Adrenal gland (tissue), 5 donors: ENCODE results near the gene SH2B3.
"Not testable (repeated sequence)": the region's sequence is repeated elsewhere in the genome, so short reads cannot be mapped to it uniquely, and the experiment has no call there.

Source experiments
- POLR2A ChIP-seq, 2 donors: fragments of 450-650 bp; IDR thresholded peaks; one replicate each; pipeline ENCODE4 v1.6.1; 2017; ENCODE audit warnings: antibody characterized with exemption in 2 of 2, mild to moderate bottlenecking in 2 of 2, moderate library complexity in 1 of 2
- TF ChIP-seq, protein P1 (sequence below), 6 experiments: fragments of 450-650 bp in 4 of 6; fragments of 200-600 bp in 2 of 6; sonication (generic) in 1 of 6; IDR thresholded peaks; 1 replicate in 5 of 6; 2 replicates in 1 of 6; pipeline versions ENCODE4 v1.5.1 to v1.8.0; 2016 to 2021; ENCODE audit warnings: antibody characterized with exemption in 6 of 6, mild to moderate bottlenecking in 2 of 6, moderate library complexity in 1 of 6
- donor health status: DM: no; HTN: no; CAD: no.

DNA sequence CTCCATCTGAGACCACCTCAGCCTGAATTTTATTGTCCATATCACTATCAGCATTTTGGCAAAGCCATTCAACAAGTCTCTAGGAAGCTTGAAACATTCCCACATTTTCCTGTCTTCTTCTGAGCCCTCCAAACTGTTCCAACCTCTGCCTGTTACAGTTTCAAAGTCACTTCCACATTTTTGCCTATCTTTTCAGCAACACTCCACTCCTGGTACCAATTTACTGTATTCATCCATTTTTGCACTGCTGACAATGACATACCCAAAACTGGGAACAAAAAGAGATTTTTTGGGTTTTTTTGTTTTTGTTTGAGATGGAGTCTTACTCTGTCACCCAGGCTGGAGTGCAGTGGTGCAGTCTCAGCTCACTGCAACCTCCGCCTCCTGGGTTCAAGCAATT, 32.5 kb upstream of the SH2B3 start:
- TF ChIP-seq, protein P1, sequence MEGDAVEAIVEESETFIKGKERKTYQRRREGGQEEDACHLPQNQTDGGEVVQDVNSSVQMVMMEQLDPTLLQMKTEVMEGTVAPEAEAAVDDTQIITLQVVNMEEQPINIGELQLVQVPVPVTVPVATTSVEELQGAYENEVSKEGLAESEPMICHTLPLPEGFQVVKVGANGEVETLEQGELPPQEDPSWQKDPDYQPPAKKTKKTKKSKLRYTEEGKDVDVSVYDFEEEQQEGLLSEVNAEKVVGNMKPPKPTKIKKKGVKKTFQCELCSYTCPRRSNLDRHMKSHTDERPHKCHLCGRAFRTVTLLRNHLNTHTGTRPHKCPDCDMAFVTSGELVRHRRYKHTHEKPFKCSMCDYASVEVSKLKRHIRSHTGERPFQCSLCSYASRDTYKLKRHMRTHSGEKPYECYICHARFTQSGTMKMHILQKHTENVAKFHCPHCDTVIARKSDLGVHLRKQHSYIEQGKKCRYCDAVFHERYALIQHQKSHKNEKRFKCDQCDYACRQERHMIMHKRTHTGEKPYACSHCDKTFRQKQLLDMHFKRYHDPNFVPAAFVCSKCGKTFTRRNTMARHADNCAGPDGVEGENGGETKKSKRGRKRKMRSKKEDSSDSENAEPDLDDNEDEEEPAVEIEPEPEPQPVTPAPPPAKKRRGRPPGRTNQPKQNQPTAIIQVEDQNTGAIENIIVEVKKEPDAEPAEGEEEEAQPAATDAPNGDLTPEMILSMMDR (IDR thresholded peaks at IDR 0.05): not testable (repeated sequence)
- TF ChIP-seq POLR2A (IDR thresholded peaks at IDR 0.05): not testable (repeated sequence)
